Thyroid gland (tissue), 4 donors: ENCODE measurements around the gene ADD1. TPM values are rescaled to one million over a fixed set of nuclear protein-coding genes. Genes with fewer than 3 reads are reported as not detected.
"Not testable (repeated sequence)": the region's sequence is repeated elsewhere in the genome, so short reads cannot be mapped to it uniquely, and the experiment has no call there.

Source experiments
- DNase-seq, 2 donors: peaks; one replicate each; pipeline ENCODE4 v3.0.0-alpha.2; 2019
- H3K27ac ChIP-seq, 3 donors: fragments of 200-600 bp; sonication (generic); 1 replicate in 2 of 3; 2 replicates in 1 of 3; pipeline ENCODE4 v1.5.1; 2016 to 2019; ENCODE audit warnings: mild to moderate bottlenecking in 1 of 3, moderate library complexity in 1 of 3
- H3K27me3 ChIP-seq: fragments of 200-600 bp; sonication (generic); one replicate; pipeline ENCODE4 v1.5.1; 2019
- H3K36me3 ChIP-seq, 2 donors: fragments of 200-600 bp; sonication (generic); one replicate each; pipeline ENCODE4 v1.5.1; 2016 to 2019
- H3K4me1 ChIP-seq, 2 donors: fragments of 200-600 bp; sonication (generic); one replicate each; pipeline ENCODE4 v1.5.1; 2017 to 2019
- H3K4me3 ChIP-seq, 3 donors: fragments of 200-600 bp; sonication (generic); replicated peaks in 1 of 3; 1 replicate in 2 of 3; 2 replicates in 1 of 3; pipeline ENCODE4 v1.5.1; 2016; ENCODE audit warnings: mild to moderate bottlenecking in 1 of 3
- H3K9me3 ChIP-seq: fragments of 200-600 bp; sonication (generic); one replicate; pipeline ENCODE4 v1.5.1; 2017
- POLR2A ChIP-seq, 2 donors: fragments of 450-650 bp; IDR thresholded peaks; one replicate each; pipeline ENCODE4 v1.6.1; 2017; ENCODE audit warnings: antibody characterized with exemption in 2 of 2, mild to moderate bottlenecking in 2 of 2, moderate library complexity in 1 of 2
- WGBS, 2 donors: methylation state at CpG; one replicate each; pipeline ENCODE4 v1.1.5; 2017; 5-methylcytosine and 5-hydroxymethylcytosine counted together
- intact Hi-C: fragments of 100-400 bp; cut with DNase I; formaldehyde crosslinking; loops from one replicate; pipeline ENCODE4 v1.15.1; 2023
- total RNA-seq, 4 donors: library from RNA; depleted of rRNA; stranded (reverse); fragments of >200 nt; gene quantifications; one replicate each; pipeline ENCODE4 v1.2.3, GENCODE V29; 2016
- TF ChIP-seq, protein P1 (sequence below), 6 experiments: fragments of 200-600 bp in 3 of 6; fragments of 450-650 bp in 3 of 6; sonication (generic) in 3 of 6; IDR thresholded peaks; one replicate each; pipeline ENCODE4 v1.5.1; 2016 to 2019; ENCODE audit warnings: antibody characterized with exemption in 6 of 6, mild to moderate bottlenecking in 2 of 6, inconsistent platforms in 1 of 6, moderate library complexity in 1 of 6

The ADD1 gene
- total RNA-seq, 4 donors from 2014 or later, result 190 to 222 (median 194) TPM

DNA sequence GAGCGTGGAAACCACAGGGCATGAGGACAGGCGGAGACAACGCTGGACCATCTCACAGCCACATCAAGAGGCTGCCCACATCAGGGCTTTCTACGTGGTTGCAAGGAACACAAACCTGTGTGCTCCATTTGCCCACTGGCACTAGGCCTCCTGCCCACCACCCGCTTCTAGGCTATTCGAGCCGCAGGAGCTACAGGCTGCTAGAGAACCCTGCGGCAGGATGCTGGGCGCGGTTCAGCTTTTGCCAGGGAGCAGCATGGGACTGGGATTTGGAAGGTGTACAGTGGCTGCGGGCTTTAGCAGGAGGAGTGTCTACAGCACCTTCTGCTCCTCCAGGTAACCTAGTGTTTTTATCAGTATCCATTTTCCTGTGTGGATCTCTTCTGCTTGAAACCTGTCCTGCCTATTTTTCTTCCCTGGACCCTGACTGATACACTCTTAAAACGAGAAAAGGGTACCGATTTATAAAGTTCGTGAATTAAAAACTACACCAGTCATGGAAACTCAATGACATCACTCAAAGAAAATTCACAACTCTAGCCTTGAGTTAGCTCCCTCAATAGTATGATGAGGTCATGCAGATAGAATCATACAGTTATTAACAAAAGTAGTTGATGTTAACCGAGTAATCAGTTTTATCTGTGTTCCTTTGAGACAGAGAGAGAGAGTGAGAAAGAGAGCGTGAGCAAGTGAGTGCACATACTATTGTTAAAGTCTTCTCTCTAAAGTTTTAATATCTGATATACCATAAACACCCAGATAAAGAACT, 106.8 kb downstream of the ADD1 start:
- 95 to 97% methylated on average over 15 to 16 of the region's 16 CpGs for WGBS, 2 donors
- Histone ChIP-seq H3K4me3 (no peak overlapping the region), H3K36me3 (peaks cover 68 to 75% of the 10 kb centered on the region in 2 donors), H3K27ac (no peak overlapping the region), H3K9me3 (no peaks in the 10 kb centered on the region), H3K27me3 (no peaks in the 10 kb centered on the region), H3K4me1 (peaks cover 0 to 14% of the 10 kb centered on the region in 2 donors)
- no peak for DNase-seq
- intact Hi-C loops, result no loop called here
- TF ChIP-seq, protein P1, sequence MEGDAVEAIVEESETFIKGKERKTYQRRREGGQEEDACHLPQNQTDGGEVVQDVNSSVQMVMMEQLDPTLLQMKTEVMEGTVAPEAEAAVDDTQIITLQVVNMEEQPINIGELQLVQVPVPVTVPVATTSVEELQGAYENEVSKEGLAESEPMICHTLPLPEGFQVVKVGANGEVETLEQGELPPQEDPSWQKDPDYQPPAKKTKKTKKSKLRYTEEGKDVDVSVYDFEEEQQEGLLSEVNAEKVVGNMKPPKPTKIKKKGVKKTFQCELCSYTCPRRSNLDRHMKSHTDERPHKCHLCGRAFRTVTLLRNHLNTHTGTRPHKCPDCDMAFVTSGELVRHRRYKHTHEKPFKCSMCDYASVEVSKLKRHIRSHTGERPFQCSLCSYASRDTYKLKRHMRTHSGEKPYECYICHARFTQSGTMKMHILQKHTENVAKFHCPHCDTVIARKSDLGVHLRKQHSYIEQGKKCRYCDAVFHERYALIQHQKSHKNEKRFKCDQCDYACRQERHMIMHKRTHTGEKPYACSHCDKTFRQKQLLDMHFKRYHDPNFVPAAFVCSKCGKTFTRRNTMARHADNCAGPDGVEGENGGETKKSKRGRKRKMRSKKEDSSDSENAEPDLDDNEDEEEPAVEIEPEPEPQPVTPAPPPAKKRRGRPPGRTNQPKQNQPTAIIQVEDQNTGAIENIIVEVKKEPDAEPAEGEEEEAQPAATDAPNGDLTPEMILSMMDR (IDR thresholded peaks at IDR 0.05), result no peak
- TF ChIP-seq POLR2A (IDR thresholded peaks at IDR 0.05), result no peak

DNA sequence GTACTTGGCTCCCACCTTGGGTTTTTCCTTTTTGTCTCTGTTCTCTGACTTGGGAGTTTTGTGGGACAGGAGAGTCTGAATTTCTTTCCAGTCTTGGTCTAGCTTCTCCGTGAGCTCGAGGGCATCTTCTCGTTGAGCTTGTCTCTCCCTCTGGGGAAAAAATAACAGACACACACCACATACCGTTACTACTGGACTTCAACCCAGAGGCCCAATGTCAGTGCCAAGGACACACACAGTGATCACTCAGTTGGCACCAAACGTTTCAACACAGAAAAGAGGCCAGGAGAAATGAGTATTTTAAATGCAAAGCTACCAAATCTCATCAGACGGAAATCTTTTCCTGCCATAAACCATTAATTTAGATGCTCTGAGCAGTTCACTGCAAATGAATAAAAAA, 109.9 kb downstream of the ADD1 start:
- WGBS, 2 donors, result 56 to 66% methylated on average over 6 of the region's 6 CpGs
- H3K36me3 ChIP-seq, result peaks cover 59 to 70% of the 10 kb centered on the region in 2 donors
- H3K9me3 ChIP-seq, result no peaks in the 10 kb centered on the region
- intact Hi-C loops, result no loop called here
- peak in 1 of 2 donors; percentile 53 for DNase-seq
- peaks cover 4 to 14% of the 10 kb centered on the region in 2 donors for H3K4me1 ChIP-seq
- peak overlapping the region in 2 of 3 donors; percentile 52 to 68 for H3K27ac ChIP-seq
- H3K4me3 ChIP-seq, result no peak overlapping the region
- TF ChIP-seq, protein P1 (IDR thresholded peaks at IDR 0.05), result no peak
- TF ChIP-seq POLR2A (IDR thresholded peaks at IDR 0.05), result no peak
- no peaks in the 10 kb centered on the region for H3K27me3 ChIP-seq

DNA sequence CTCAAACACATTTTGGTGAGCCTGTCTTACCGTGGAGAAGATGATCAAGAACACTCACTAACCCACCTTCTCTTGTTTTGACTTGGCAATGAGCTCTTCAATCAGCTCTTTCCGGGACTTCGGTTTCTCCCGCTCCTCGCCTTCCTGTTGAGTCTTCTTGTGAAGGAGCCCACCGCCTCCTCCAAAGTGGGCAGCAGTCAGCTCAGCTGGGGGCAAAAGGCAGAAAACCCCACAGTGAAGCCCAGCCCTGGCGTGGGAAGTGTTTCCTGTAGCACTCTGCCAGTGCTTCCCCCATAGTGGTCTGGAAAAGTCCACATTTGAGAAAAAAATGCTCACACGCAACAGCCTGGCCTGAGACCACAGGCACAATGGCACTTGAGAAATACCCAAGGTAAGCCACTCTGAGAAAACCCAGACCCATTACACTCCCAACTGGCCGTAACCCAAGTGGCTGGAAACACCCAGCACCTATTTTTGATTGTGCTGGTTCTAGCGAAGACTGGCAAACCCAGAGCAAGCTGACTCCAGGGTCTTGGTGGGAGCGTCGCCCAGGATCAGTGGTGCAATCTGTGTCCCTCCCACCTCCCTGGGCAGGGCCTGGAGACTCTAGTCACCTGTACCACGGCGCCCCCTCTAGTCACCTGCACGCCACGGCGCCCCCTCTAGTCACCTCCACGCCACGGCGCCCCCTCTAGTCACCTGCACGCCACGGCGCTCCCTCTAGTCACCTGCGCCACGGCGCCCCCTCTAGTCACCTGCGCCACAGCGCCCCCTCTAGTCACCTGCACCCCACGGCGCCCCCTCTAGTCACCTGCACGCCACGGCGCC, 110.9 kb downstream of the ADD1 start:
- Histone ChIP-seq H3K27me3 (no peaks in the 10 kb centered on the region), H3K4me1 (peaks cover 7 to 14% of the 10 kb centered on the region in 2 donors), H3K9me3 (no peaks in the 10 kb centered on the region), H3K4me3 (no peak overlapping the region), H3K36me3 (peaks cover 55 to 60% of the 10 kb centered on the region in 2 donors), H3K27ac (peak overlapping the region; percentile 31 to 68 (median 55))
- 75 to 77% methylated on average over 28 to 29 of the region's 33 CpGs for WGBS, 2 donors
- peak; percentile 77 to 81 for DNase-seq
- TF ChIP-seq, protein P1 (IDR thresholded peaks at IDR 0.05), result peak in 1 of 6 experiments; percentile 10
- no peak for TF ChIP-seq POLR2A (IDR thresholded peaks at IDR 0.05)
- intact Hi-C loops, result no loop called here

DNA sequence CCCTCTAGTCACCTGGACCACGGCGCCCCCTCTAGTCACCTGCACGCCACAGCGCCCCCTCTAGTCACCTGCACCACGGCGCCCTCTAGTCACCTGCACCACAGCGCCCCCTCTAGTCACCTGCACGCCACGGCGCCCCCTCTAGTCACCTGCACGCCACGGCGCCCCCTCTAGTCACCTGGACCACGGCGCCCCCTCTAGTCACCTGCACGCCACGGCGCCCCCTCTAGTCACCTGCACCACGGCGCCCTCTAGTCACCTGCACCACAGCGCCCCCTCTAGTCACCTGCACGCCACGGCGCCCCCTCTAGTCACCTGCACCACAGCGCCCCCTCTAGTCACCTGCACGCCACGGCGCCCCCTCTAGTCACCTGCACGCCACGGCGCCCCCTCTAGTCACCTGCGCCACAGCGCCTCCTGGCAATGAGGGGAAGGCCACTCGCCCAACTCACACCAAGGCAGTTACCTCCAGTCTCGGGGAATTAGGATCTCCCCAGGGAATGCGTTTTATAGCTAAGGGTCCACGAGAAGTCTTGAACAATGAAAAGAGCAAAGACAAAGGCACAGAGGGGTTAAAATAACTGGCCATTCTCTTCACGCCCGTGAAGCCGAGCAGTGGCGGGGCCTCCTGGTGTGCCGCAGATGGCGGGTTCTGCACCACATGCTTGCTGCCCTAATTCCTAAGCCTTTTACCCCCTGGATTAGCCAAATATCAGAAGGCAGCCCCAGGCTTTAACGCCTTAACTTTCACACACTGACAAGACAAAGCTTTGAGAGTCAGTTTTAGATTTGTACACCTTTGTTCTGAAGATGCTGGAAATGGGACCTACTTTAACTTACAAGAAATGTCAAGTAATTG, 111.8 kb downstream of the ADD1 start:
- 95 to 98% methylated on average over 13 to 18 of the region's 44 CpGs for WGBS, 2 donors
- H3K4me3 ChIP-seq, H3K9me3 ChIP-seq, intact Hi-C loops, DNase-seq, H3K27me3 ChIP-seq: not testable (repeated sequence)
- Histone ChIP-seq H3K4me1 (peaks cover 7 to 14% of the 10 kb centered on the region in 2 donors), H3K36me3 (peaks cover 47 to 51% of the 10 kb centered on the region in 2 donors), H3K27ac (peak overlapping the region in 1 of 3 donors; percentile 9)
- TF ChIP-seq, protein P1 (IDR thresholded peaks at IDR 0.05), result peak in 1 of 6 experiments; percentile 15
